Central memory CD8-positive, alpha-beta T cell (primary cell): ENCODE data around the gene HAUS8.

Experiments
- ATAC-seq: fragments of 150-1000 bp; cut with Tn5 transposase; replicated peaks from 2 replicates; pipeline ENCODE4 v1.10.0; 2022; ENCODE audit warnings: mild to moderate bottlenecking, moderate FRiP score, moderate number of reproducible peaks; ENCODE audit not compliant: poor library complexity, severe bottlenecking; ENCODE audit errors: extremely low read depth
- DNase-seq, 2 donors: peaks; one replicate each; pipeline ENCODE4 v3.0.0; 2021; ENCODE audit warnings: low spot score in 2 of 2
- H3K27ac Mint-ChIP-seq: one replicate; pipeline ENCODE4 v1.8.0; 2022; ENCODE audit warnings: low read depth, mild to moderate bottlenecking, moderate library complexity, mixed read lengths
- H3K27me3 Mint-ChIP-seq: one replicate; pipeline ENCODE4 v1.8.0; 2022; ENCODE audit warnings: mixed read lengths
- H3K36me3 Mint-ChIP-seq: one replicate; pipeline ENCODE4 v1.8.0; 2022; ENCODE audit warnings: mild to moderate bottlenecking, moderate library complexity, mixed read lengths; ENCODE audit not compliant: insufficient read depth
- H3K4me1 Mint-ChIP-seq: one replicate; pipeline ENCODE4 v1.8.0; 2022; ENCODE audit warnings: mixed read lengths
- H3K4me3 Mint-ChIP-seq: one replicate; pipeline ENCODE4 v1.8.0; 2022; ENCODE audit warnings: mild to moderate bottlenecking, moderate library complexity, mixed read lengths
- H3K9me3 Mint-ChIP-seq: one replicate; pipeline ENCODE4 v1.8.0; 2022; ENCODE audit warnings: mixed read lengths

The HAUS8 gene, protein sequence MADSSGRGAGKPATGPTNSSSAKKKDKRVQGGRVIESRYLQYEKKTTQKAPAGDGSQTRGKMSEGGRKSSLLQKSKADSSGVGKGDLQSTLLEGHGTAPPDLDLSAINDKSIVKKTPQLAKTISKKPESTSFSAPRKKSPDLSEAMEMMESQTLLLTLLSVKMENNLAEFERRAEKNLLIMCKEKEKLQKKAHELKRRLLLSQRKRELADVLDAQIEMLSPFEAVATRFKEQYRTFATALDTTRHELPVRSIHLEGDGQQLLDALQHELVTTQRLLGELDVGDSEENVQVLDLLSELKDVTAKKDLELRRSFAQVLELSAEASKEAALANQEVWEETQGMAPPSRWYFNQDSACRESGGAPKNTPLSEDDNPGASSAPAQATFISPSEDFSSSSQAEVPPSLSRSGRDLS

DNA sequence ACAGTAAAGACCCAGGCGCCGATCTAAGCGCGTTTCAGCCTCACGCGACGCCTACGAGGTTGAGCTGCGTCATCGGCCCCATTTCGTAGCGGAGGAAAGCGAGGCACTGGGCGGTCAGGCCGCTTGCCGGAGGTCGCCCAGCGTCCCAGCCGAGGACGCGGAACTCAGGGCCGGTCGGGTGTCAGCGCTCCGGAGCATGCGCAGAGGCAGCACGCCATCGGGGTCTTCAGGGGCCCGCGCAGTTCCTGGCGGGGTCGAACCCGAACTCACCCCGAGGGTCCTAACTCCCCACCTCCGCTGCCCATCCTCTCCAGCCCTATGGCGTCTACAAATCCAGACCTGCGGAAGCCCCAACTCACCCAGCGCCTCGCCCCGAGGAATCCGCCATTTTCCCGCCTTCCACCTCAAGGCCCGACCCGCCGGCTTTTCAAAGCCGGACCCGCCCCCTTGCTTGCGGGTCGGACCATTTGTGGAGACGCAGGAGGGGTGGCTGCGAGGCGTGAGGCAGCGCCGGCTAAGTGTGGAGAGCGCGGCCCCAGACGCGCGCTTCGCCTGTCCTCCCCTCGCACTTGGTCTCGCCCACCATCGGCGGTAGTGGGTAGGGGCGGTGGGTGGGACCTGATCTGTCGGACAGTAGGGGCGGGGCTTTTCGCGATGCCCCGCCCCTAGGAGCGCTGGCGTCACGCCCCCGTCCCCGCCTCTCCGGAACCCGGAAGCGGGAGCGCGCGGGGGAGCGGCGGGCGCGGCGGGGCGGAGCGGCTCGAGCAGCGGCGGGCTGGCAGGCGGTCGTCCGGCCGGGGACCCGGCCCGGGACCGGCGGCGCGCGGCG, at the start of gene HAUS8, which contains the start of gene MYO9B:
HAUS8 (minus strand) TSS at position 418 of the 829 bp plus-strand sequence; CDS start at position 388, 30 bp downstream.
MYO9B (plus strand) TSS at position 743 of the 829 bp plus-strand sequence. CDS start 25,941 bp downstream, outside the sequence.
- ATAC-seq (peak; percentile 90), DNase-seq (peak; percentile 97 to 99)
- peaks cover 18% of the 10 kb centered on the region for H3K36me3 Mint-ChIP-seq
- H3K4me3 Mint-ChIP-seq: peak within 1 kb of the TSS; percentile 94
- H3K4me1 Mint-ChIP-seq: peaks cover 64% of the 10 kb centered on the region
- no peaks in the 10 kb centered on the region for H3K9me3 Mint-ChIP-seq
- peak within 1 kb of the TSS; percentile 85 for H3K27ac Mint-ChIP-seq
- no peaks in the 10 kb centered on the region for H3K27me3 Mint-ChIP-seq

DNA sequence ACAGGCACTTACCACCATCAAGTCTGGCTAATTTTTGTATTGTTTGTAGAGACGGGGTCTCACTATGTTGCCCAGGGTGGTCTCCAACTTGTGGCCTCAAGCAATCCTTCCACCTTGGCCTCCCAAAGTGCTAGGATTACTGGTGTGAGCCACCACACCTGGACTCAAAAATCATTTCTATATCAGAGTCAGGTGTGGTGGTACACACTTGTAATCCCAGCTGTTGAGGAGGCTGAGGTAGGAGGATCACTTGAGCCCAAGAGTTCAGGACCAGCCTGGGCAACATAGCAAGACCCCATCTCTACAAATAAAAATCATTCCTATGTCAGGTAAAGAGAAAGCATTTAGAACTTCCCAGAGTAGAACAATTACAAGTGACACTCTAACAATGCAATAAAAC, 48.8 kb upstream of the HAUS8 start:
- Mint-ChIP-seq H3K27ac (peak overlapping the region; percentile 98), H3K4me3 (peak overlapping the region; percentile 85), H3K36me3 (peaks cover 33% of the 10 kb centered on the region), H3K9me3 (no peaks in the 10 kb centered on the region), H3K4me1 (peaks cover 71% of the 10 kb centered on the region), H3K27me3 (no peaks in the 10 kb centered on the region)
- DNase-seq (no peak), ATAC-seq (no peak)

- no peaks in the 10 kb centered on the region for H3K9me3 Mint-ChIP-seq
- peaks cover 64% of the 10 kb centered on the region for H3K4me1 Mint-ChIP-seq
- no peak overlapping the region for H3K4me3 Mint-ChIP-seq
- H3K27me3 Mint-ChIP-seq: no peaks in the 10 kb centered on the region
- no peak for DNase-seq
- no peak overlapping the region for H3K27ac Mint-ChIP-seq
- ATAC-seq: no peak
- H3K36me3 Mint-ChIP-seq: peaks cover 32% of the 10 kb centered on the region
Observed at GRCh38 chr19:17123041-17123440, 47.8 kb upstream of the HAUS8 start.

- Mint-ChIP-seq H3K27me3 (no peaks in the 10 kb centered on the region), H3K9me3 (no peaks in the 10 kb centered on the region), H3K27ac (no peak overlapping the region), H3K36me3 (peaks cover 31% of the 10 kb centered on the region), H3K4me1 (peaks cover 64% of the 10 kb centered on the region), H3K4me3 (no peak overlapping the region)
- DNase-seq (no peak), ATAC-seq (no peak)
Observed at GRCh38 chr19:17121736-17122293, 46.6 kb upstream of the HAUS8 start.

- ATAC-seq: no peak
- Mint-ChIP-seq H3K27ac (no peak overlapping the region), H3K9me3 (no peaks in the 10 kb centered on the region), H3K27me3 (no peaks in the 10 kb centered on the region), H3K4me3 (no peak overlapping the region), H3K36me3 (peaks cover 26% of the 10 kb centered on the region), H3K4me1 (peaks cover 53% of the 10 kb centered on the region)
- no peak for DNase-seq
Observed at GRCh38 chr19:17118957-17119356, 43.7 kb upstream of the HAUS8 start.

- peaks cover 36% of the 10 kb centered on the region for H3K36me3 Mint-ChIP-seq
- H3K27me3 Mint-ChIP-seq: no peaks in the 10 kb centered on the region
- DNase-seq (no peak), ATAC-seq (no peak)
- no peak overlapping the region for H3K27ac Mint-ChIP-seq
- peaks cover 52% of the 10 kb centered on the region for H3K4me1 Mint-ChIP-seq
- H3K9me3 Mint-ChIP-seq: no peaks in the 10 kb centered on the region
- H3K4me3 Mint-ChIP-seq: no peak overlapping the region
Observed at GRCh38 chr19:17116996-17117702, 41.9 kb upstream of the HAUS8 start.

DNA sequence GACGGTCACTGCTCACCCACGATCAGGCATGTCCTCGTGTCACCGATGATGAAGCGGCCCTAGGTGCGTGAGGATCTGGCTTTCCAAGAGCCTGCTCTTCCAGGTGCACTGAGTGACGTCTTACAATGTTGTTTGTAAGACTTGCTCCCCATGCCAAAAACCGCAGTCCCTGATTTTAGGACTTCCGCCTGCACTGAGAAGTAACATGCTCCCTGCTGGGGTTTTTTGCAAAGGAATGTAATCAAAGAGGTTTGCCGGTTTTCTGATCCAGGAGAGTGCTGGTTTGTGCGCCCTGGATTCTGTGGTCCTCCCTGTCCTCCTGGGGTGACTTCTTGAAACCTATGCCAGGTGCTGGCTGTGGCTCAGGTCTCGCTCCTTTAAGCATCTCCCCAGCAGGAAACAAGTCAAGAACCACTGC, 39.2 kb upstream of the HAUS8 start:
- H3K27me3 Mint-ChIP-seq: no peaks in the 10 kb centered on the region
- peaks cover 56% of the 10 kb centered on the region for H3K4me1 Mint-ChIP-seq
- no peaks in the 10 kb centered on the region for H3K9me3 Mint-ChIP-seq
- H3K27ac Mint-ChIP-seq: no peak overlapping the region
- no peak for DNase-seq
- H3K4me3 Mint-ChIP-seq: no peak overlapping the region
- no peak for ATAC-seq
- peaks cover 41% of the 10 kb centered on the region for H3K36me3 Mint-ChIP-seq

DNA sequence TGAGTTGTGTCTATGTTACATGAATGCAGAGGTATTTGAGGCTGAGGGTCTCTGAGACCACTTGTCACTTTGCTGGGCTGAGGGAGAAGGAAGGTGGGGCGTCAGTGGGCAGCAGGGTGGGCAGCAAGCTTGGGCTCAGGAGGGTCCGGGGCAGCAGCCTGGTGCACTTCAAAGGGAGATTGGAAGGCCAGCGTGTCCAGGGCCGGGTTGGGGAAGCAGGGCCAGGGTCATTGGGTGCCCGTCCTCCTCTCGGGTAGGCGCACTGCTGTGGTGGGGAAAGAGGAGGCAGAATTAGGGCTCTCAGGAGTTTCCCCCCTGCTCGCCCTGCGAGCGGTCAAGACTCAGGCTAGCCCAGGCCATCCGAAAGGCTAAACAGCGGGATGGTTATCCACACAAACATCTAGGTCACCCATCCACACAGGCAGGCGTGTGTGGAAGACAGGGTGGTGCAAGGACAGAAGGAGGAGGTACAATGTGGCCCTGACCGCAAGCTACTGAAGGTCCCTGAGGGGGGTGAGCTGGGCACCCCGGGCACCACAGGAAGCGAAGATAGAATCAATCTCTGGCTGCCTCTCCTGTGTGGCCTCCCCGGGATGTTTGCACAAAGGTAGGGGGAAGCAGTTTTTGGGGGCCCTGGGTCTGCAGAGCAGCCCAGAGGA, 38.0 kb upstream of the HAUS8 start:
- no peak overlapping the region for H3K4me3 Mint-ChIP-seq
- peaks cover 53% of the 10 kb centered on the region for H3K4me1 Mint-ChIP-seq
- H3K36me3 Mint-ChIP-seq: peaks cover 43% of the 10 kb centered on the region
- DNase-seq: no peak
- no peak for ATAC-seq
- H3K9me3 Mint-ChIP-seq: no peaks in the 10 kb centered on the region
- peak overlapping the region; percentile 88 for H3K27ac Mint-ChIP-seq
- no peaks in the 10 kb centered on the region for H3K27me3 Mint-ChIP-seq

- Mint-ChIP-seq H3K4me3 (no peak overlapping the region), H3K27ac (peak overlapping the region; percentile 88), H3K4me1 (peaks cover 53% of the 10 kb centered on the region), H3K9me3 (no peaks in the 10 kb centered on the region), H3K27me3 (no peaks in the 10 kb centered on the region), H3K36me3 (peaks cover 38% of the 10 kb centered on the region)
- ATAC-seq: no peak
- no peak for DNase-seq
Observed at GRCh38 chr19:17112700-17113099, 37.4 kb upstream of the HAUS8 start.

DNA sequence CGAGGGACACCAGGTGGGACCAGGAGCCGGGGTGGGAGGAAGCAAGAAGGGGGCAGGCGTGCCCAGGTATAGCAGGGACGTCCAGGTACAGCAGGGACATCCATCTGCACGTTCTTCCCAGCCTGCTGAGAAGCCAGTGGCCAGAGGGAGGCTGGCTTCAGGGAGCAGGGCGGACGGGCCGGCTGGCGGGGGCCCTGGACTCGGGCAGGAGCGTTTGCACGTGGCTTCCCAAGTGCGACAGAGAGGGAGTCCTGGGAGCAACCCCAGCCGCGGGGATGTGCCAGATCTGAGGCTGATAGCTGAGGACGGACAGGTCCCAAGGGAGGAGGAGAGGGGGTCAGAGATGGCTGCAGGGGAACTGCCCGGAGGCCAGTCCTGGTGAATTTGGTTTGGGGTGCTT, 37.0 kb upstream of the HAUS8 start:
- DNase-seq (no peak), ATAC-seq (no peak)
- Mint-ChIP-seq H3K36me3 (peaks cover 41% of the 10 kb centered on the region), H3K27ac (peak overlapping the region; percentile 88), H3K9me3 (no peaks in the 10 kb centered on the region), H3K27me3 (no peaks in the 10 kb centered on the region), H3K4me3 (no peak overlapping the region), H3K4me1 (peaks cover 53% of the 10 kb centered on the region)

DNA sequence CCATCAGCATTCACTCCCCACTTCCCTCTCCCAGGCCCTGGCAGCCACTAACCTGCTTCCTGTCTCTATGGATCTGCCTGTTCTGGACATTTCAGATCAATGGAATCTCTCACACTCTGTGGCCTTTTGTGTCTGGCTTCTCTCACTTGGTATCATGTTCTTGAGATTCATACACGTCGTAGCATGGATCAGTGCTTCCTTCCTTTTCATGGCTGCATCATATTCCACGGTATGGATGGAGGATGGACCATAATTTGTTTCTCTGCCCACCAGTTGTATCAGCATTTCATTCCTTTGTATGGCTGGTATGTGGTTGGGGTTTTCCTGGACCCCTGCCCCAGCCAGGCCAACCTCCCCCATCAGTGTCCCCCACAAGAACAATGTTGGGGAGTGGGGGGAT, 36.5 kb upstream of the HAUS8 start:
- Mint-ChIP-seq H3K4me1 (peaks cover 53% of the 10 kb centered on the region), H3K9me3 (no peaks in the 10 kb centered on the region), H3K27ac (peak overlapping the region; percentile 58), H3K27me3 (no peaks in the 10 kb centered on the region), H3K36me3 (peaks cover 40% of the 10 kb centered on the region), H3K4me3 (no peak overlapping the region)
- ATAC-seq (no peak), DNase-seq (no peak)

- Mint-ChIP-seq H3K4me1 (peaks cover 57% of the 10 kb centered on the region), H3K36me3 (peaks cover 42% of the 10 kb centered on the region), H3K27me3 (no peaks in the 10 kb centered on the region), H3K27ac (peak overlapping the region; percentile 58), H3K9me3 (no peaks in the 10 kb centered on the region), H3K4me3 (peak overlapping the region; percentile 3)
- no peak for DNase-seq
- no peak for ATAC-seq
Observed at GRCh38 chr19:17110599-17110966, 35.3 kb upstream of the HAUS8 start.
